Measurements from ENCODE around the gene SPATA25.

The SPATA25 gene

GRCh38 chr20:45866454-45866853, 21.0 kb downstream of the SPATA25 start:
- in situ Hi-C loops (cut with HindIII; ENCODE audit: low pct_ligation_motif_present, low sequenced_read_pairs): no loop called here
- Histone ChIP-seq H3K36me3 (replicated peaks) (no peaks in the 10 kb centered on the region), H3K4me3 (ENCODE audit: low read depth, low read length) (no peak overlapping the region), H3K27ac (no peak overlapping the region), H3K27me3 (replicated peaks) (no peaks in the 10 kb centered on the region)
- TF ChIP-seq CTCF (IDR thresholded peaks at IDR 0.05; ENCODE audit: low read depth, low read length, missing control alignments): no peak
- no peak for DNase-seq

- in situ Hi-C loops (cut with HindIII; ENCODE audit: low pct_ligation_motif_present, low sequenced_read_pairs): no loop called here
- Histone ChIP-seq H3K4me3 (ENCODE audit: low read depth, low read length) (no peak overlapping the region), H3K27ac (no peak overlapping the region), H3K27me3 (replicated peaks) (no peaks in the 10 kb centered on the region), H3K36me3 (replicated peaks) (no peaks in the 10 kb centered on the region)
- no peak for TF ChIP-seq CTCF (IDR thresholded peaks at IDR 0.05; ENCODE audit: low read depth, low read length, missing control alignments)
- DNase-seq: no peak
Observed at GRCh38 chr20:45863543-45864470, 23.6 kb downstream of the SPATA25 start.

- DNase-seq: no peak
- TF ChIP-seq CTCF (IDR thresholded peaks at IDR 0.05; ENCODE audit: low read depth, low read length, missing control alignments): no peak
- Histone ChIP-seq H3K36me3 (replicated peaks) (no peaks in the 10 kb centered on the region), H3K4me3 (ENCODE audit: low read depth, low read length) (no peak overlapping the region), H3K27ac (no peak overlapping the region), H3K27me3 (replicated peaks) (no peaks in the 10 kb centered on the region)
- in situ Hi-C loops (cut with HindIII; ENCODE audit: low pct_ligation_motif_present, low sequenced_read_pairs): no loop called here
Observed at GRCh38 chr20:45861221-45862075, 26.0 kb downstream of the SPATA25 start.

GRCh38 chr20:45860560-45861220, 26.7 kb downstream of the SPATA25 start:
- in situ Hi-C loops (cut with HindIII; ENCODE audit: low pct_ligation_motif_present, low sequenced_read_pairs): no loop called here
- no peaks in the 10 kb centered on the region for H3K27me3 ChIP-seq (replicated peaks)
- H3K4me3 ChIP-seq (ENCODE audit: low read depth, low read length): no peak overlapping the region
- DNase-seq: no peak
- H3K27ac ChIP-seq: no peak overlapping the region
- TF ChIP-seq CTCF (IDR thresholded peaks at IDR 0.05; ENCODE audit: low read depth, low read length, missing control alignments): no peak
- no peaks in the 10 kb centered on the region for H3K36me3 ChIP-seq (replicated peaks)

- DNase-seq: no peak
- no peak for TF ChIP-seq CTCF (IDR thresholded peaks at IDR 0.05; ENCODE audit: low read depth, low read length, missing control alignments)
- Histone ChIP-seq H3K27ac (no peak overlapping the region), H3K36me3 (replicated peaks) (no peaks in the 10 kb centered on the region), H3K27me3 (replicated peaks) (no peaks in the 10 kb centered on the region), H3K4me3 (ENCODE audit: low read depth, low read length) (no peak overlapping the region)
- in situ Hi-C loops (cut with HindIII; ENCODE audit: low pct_ligation_motif_present, low sequenced_read_pairs): no loop called here
Observed at GRCh38 chr20:45859916-45860315, 27.5 kb downstream of the SPATA25 start.

Data from brain microvascular endothelial cell (primary cell).